ACHN (cell line): ENCODE data around the gene NF2.
A peak's percentile ranks its signal among the peaks of the same experiment; 100 is the strongest.

Experiments
- DNase-seq: peaks from one replicate; pipeline ENCODE4 v3.0.0-alpha.2; 2015
- in situ Hi-C: cut with HindIII; loops from 2 replicates; pipeline ENCODE4 v1.10.0; 2017; ENCODE audit warnings: low sequenced_read_pairs, low pct_ligation_motif_present, low pct_unique_long_range_greater_than_20kb

The NF2 gene

DNA sequence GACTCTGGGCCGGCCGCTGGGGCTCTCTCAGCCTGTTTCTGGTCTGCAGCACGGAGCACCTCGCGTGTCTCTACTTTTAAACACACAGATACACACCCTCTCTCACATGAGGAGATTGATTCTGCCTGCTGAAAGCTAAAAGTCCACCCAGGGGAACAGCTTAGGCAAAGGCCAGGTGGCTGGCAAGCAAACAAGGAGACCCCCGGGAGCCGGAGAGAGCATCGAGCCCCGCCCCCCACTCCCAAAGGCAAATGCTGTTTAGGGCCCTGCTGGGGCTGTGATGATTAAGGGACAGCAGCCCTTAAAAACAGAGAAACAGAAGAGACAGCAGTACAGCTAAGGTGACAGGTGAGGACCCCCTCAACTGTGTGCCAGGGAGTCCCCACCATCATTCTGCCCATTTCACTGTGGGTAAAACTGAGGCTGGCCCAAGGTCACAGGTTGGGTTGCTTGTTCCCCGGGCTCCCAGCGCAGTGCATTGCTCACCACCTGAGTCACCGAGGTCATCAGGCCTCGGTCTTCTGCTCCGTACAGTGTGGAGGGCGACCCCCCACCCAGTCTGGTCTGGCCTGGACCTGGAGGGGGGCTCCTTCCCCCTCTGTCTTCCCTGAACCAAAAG, 123.2 kb downstream of the NF2 start:
- no peak for DNase-seq
- in situ Hi-C loops: no loop called here

DNA sequence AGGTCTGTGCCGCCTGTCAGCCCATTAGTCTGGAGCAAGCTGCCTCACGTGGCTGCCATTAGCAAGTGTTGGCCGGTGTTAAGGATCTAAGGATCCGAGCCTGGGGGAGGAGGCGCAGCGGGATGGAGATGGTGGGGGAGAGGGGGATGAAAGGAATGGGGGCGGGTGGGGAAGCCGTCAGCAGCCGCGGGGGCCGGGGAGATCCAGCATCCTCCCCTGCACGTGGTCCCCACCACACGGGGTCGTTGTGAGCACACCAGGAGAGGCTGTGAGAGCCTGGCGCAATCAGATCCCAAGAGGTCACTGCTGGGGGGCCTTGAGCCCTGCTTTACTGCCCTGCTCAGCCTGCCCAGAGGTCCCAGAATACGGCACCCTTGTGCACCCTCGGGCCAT, 123.7 kb downstream of the NF2 start:
- in situ Hi-C loops: no loop called here
- no peak for DNase-seq

DNA sequence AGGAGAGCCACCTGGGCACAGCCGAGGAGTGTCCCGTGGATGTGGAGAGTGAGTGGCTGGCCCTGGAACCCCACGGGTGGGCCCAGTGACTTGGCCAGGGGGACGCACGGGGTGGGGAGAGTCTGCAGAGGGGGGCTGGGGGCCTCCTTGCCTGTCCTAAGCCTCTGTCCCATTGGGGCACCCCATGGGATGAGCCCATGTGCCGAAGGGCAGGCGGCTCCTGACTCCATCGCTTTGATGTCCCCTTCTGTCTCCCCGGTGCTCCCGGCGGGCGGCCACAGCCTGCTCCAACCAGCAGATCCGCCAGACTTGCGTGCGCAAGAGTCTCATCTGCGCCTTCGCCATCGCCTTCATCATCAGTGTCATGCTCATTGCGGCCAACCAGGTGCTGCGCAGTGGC, 125.7 kb downstream of the NF2 start:
- no peak for DNase-seq
- in situ Hi-C loops: no loop called here

DNA sequence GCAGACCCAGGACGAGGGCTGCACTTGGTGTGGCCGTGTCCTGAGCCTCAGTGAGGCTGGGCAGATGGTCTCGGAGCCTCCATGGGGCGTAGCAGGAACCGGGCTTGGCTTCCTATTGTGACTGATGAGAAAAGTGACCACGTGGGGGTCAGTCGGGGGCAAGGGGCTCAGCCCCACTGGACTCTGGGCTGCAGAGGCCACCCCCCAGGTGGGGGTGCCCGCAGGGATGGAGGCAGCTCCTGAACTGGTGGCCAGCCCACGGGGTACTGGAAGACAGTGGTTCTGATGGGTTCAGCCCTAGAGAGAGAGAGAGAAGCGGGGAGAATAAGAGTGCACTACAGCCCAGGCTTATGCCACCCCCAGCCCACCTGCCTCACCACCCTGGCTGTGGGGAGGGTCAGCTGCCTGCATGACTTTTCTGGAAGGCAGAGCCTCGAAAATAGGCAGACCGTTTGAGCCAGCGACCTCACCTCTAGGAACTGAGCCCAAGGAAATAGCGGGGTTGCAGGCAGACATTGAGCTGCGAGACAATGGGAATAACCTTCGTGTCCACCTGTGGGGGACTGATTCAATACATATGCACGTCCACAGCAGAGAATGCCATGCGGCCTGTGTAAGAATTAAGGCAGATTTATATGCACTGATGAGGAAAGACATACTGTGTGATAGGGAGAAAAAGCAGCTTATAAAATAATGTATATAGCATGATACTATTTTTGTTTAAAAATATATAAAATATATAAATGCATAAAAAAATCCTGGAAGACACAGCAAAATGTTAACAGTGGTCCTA, 127.8 kb downstream of the NF2 start:
- DNase-seq: no peak
- in situ Hi-C loops: no loop called here

DNA sequence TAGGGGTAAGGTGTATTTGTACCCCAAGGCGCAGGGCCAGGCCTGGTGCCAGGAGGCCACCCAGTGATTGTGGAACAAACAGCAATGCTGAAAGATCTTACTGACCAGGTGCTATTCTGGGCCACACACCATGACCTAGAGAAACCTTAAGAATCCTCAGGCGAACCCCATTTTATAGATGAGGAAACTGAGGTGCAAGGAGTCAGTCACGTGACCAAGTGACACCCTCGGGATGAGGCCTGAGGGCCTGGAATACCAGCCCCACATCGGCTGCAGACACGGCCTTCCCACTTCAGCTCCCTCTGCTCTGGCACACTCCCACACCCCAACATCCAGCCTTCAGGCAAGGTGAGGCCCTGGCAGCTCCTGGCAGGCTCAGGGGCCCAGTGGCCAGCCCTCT, 129.4 kb downstream of the NF2 start:
- in situ Hi-C loops: no loop called here
- no peak for DNase-seq

DNA sequence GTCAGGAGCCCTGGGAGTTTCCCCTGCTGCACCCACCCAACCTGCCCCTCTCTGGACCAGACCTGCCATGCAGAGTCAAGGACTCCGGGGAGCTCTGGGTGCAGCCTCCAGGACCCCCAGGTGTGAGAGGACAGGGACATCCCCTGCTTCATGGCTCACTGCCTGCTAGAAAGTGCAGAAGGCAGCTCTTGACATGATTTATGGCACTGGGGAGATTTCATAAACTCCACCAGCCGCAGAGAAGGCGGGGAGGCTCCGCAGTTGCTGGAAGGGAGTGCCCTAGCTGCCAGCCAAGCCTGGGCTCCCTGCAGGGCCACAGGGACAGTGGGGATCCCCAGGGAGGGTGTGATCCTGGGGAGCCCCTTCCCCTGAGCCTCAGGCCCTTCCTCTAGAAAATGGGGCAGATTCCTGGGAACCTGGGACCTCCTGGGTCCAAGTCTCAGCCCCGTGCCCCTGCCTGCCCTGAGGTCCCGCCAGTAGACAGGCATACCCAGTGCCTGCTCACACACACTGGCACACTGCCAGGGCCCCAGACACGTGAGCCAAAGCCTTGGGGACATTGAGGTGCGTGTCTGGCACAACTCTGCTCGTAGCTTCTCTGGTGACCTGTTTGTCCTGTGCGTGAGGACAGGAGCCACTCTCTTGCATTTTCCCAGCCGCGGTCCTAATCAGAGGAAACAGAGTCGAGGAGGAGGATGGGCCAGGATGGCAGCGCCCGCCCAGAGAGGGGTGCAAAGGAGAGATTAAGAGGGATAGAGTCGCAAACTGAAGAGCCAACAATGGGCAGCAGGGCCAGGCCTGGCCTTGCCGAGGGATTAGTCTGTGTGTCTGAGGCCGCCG, 130.1 kb downstream of the NF2 start:
- in situ Hi-C loops: no loop called here
- DNase-seq: no peak

GRCh38 chr22:29734406-29734805, 131.0 kb downstream of the NF2 start:
- no peak for DNase-seq
- in situ Hi-C loops: no loop called here

- in situ Hi-C loops: no loop called here
- DNase-seq: no peak
Measured at GRCh38 chr22:29734838-29735237, 131.4 kb downstream of the NF2 start.

DNA sequence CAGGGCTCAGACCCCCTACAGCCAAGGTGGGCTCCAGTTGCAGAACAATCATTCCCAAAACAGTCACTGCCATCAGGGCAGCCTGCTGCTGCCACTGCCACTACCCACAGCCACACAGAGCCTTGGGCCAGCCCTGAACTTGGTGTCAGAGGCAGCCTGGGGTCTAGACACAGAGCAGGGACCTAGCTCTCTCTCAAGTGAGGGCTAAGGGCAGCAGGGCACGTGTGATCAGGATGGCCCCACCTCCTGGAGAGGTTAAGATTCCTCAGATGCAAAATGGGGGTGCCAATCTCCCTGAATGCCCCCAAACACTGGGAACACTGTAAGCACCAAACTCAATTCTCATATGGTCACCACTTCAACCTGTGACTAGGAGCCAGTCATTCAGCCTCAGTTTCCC, 132.0 kb downstream of the NF2 start:
- in situ Hi-C loops: no loop called here
- no peak for DNase-seq

GRCh38 chr22:29737251-29738117, 134.1 kb downstream of the NF2 start:
- in situ Hi-C loops: no loop called here
- DNase-seq: no peak

GRCh38 chr22:29738118-29738815, 134.8 kb downstream of the NF2 start:
- in situ Hi-C loops: no loop called here
- no peak for DNase-seq

DNA sequence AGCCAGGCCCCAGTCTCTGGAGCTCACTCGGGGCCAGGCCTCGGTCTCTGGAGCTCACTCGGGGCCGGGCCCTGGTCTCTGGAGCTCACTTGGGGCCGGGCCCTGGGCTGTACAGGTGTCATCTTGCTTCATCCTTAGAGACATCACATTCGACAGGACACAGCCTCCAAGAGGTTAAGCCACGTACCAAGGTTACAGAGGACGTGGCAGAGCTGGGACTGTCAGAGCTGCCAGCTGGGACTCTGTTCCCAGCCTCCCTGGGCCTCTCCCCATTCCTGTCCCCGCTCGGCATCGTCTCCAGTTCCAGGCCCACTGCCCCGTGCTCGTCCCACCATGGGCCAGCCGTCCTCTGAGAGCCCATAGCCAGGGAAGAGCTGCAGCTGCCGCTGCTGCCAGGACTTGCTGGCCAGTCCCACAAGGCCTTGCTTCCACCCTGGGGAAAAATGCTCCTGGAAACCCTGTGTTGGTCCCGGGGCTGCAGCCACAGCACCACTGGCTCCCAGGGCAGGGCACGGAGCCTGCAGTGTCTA, 136.0 kb downstream of the NF2 start:
- DNase-seq: no peak
- in situ Hi-C loops: no loop called here

DNA sequence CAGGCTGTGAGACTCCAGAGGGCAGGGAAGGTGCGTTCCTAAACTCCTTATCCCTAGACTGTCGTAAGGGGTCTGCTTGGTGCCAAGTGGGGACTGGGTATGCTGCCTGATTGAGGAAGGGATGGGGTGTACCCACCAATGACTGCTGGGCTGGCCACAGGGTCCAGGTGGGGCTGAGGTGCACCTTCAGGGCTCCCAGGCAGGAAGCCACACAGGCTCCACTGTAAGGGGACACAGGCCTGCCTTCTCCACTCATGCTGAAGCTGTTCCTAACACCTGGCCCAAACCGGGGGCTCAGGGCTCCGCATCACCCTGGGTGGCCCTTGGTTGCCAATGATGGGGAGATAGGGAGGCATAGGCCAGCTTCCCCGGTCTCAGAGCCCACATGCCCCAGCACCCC, 136.8 kb downstream of the NF2 start:
- in situ Hi-C loops: no loop called here
- DNase-seq: no peak

DNA sequence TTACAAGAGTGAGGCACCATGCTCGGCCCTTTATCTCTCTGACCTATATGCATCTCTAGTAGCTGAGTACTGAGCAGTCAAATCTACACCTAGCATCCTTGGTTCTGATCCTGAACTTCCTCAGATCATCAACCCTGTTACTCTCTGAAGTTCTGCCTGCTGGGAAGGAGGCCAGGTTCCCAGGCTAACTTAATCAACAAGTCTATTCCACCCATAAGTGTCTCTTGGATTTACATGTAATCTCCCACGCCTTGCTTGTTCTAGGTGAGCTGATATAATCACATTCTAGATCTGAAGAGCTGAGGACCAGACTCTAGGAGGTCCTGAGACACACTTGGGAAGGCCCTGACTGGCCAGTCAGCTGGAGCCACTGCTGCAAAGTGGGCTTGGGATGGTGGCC, 138.5 kb downstream of the NF2 start:
- in situ Hi-C loops: no loop called here
- DNase-seq: no peak

GRCh38 chr22:29742326-29742725, 138.9 kb downstream of the NF2 start:
- in situ Hi-C loops: no loop called here

GRCh38 chr22:29744902-29745301, 141.5 kb downstream of the NF2 start:
- DNase-seq: peak; percentile 25
- in situ Hi-C loops: no loop called here

More at GRCh38 chr22:29742326-29742725, 138.9 kb downstream of the NF2 start:
- DNase-seq: no peak

- in situ Hi-C loops: no loop called here
- no peak for DNase-seq
Measured at GRCh38 chr22:29747832-29748231, 144.4 kb downstream of the NF2 start.
